Subcutaneous adipose tissue (tissue), 4 donors: ENCODE results near the gene KDM2B. TPM values are rescaled to one million over a fixed set of nuclear protein-coding genes. Genes with fewer than 3 reads are reported as not detected.

ENCODE experiments used
- CTCF ChIP-seq: fragments of 450-650 bp; IDR thresholded peaks from one replicate; pipeline ENCODE4 v1.5.1; 2016; ENCODE audit warnings: low read depth, mild to moderate bottlenecking, control low read depth, antibody characterized with exemption, moderate library complexity
- total RNA-seq, 4 donors: library from RNA; depleted of rRNA; stranded (reverse); fragments of >200 nt; gene quantifications; one replicate each; pipeline ENCODE4 v1.1.0, GENCODE V29; 2016

KDM2B gene
- total RNA-seq, 4 donors from 2014 or later = 13.9 to 22.6 (median 16.2) TPM

DNA sequence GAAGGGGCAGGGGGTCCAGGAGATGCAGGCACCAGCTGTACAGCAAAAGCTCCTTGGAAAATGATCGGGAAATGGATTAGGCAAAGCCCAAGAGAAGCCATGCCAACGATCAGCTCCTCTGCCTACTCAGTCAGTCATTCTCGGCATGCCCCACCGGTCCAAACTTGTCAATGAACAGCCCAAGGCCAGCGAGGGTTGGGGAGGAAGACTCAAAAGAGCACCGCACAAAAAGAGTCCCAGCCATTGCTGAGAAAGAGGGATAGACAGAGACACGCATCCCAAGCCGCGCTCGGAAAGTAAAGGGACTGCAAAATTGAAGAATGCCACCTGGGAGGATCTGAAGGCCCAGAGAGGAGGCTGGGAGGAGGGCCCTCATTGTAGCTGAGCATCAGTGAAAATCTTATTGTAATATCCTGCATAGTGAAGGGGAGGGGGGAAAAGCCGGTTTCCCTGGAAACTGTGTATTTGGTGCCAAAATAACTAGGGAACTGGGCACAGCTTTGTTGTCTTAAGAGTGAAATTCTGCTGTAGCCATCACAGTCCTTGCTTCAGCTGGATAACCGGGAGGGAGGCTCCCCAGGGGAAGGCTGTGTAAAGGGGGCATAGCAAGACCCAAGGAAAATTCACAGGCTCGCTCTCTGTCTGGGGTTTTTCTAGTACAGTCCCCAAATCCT lies 4.7 kb downstream of the KDM2B start:
- no peak for TF ChIP-seq CTCF

GRCh38 chr12:121575051-121575450 lies 5.8 kb downstream of the KDM2B start:
- no peak for TF ChIP-seq CTCF

DNA sequence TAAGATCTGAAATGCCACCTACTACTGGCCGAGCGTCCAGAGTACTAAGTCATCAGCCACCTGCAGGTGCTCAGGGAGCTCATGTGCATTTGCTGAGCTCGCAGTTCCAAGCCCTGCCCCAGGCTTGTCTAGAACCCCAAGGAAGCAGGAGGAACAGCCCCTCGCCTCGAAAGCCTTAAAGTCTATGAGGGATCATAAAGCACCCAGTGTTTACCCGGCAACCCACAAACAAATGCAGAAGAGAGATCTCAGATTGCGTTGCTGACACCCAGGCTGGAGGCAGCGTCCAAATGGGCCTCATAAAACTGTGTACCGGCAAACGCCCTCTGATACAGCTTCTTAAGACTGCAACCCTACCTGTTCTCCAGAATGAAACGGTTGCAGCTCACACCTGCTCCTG lies 6.8 kb downstream of the KDM2B start:
- TF ChIP-seq CTCF = no peak

- no peak for TF ChIP-seq CTCF
Measured at GRCh38 chr12:121571920-121572319, 8.9 kb downstream of the KDM2B start.

GRCh38 chr12:121570467-121571283 lies 10.1 kb downstream of the KDM2B start:
- no peak for TF ChIP-seq CTCF

DNA sequence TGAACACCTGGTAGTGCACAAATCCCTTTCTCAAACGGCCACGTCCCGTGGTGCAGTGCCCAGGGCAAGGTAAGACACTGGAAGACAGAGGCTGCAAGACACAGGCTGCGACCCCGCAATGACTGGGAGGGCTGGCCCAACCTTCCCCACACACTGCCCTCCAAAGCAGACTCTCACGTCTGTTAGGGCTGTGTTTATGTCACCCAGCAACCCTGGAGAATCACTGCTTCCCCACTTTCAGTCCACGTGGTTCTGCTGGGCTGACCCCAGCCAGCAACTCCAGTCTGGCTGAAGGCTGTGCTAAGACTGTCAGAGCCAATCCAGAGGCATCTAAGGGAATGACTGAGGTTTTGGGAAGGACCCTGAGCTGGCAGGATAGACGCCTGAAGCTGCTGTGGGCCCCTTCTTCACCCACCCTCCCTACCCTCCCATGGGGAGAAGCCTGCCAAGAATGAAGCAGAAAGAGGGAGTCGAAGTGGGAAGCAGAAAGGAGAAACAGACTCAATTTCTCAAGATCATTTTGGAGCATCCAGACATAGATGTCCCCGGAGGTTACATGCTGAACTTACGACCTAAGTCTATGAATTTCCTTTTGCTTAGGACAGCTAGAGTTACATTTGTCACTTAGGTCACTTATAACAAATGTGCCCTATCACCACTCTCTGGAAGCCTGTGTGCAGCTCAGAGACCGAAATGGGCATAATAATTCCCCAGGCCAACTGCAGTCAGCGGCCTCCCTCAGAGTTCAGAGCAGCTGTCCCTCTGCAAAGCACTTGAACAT lies 11.7 kb downstream of the KDM2B start:
- no peak for TF ChIP-seq CTCF

DNA sequence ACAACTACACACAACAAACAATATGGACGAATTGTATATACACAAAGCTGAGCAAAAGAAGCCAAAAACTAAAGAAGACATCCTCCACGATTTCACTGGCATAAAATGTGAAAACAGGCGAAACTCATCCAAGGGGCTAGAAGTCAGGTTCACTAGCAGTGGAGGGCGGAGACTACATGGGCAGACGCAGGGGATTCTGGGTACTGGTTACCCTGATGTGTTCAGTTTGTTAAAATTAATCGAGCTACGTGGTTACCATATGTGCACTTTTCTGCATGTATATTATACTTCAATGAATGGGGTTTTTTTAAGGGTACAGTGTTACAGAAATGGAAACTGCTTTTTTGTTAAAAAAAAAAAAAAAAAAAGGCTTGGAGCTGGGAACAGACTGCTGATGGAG lies 12.3 kb downstream of the KDM2B start:
- TF ChIP-seq CTCF = no peak
